ENCODE measurements around the gene PHKB.

GRCh38 chr16:47431960-47432359 is 29.2 kb upstream of the PHKB start:
- no peak for TF ChIP-seq CTCF (IDR thresholded peaks at IDR 0.05; ENCODE audit: poor library complexity, severe bottlenecking)
- TF ChIP-seq EZH2 (IDR thresholded peaks at IDR 0.05; ENCODE audit: borderline replicate concordance, insufficient read depth, low read length, poor library complexity, severe bottlenecking): no peak
- no peak for TF ChIP-seq MXI1 (conservative IDR thresholded peaks at IDR 0.05; ENCODE audit: poor library complexity, severe bottlenecking)
- TF ChIP-seq EP300 (conservative IDR thresholded peaks at IDR 0.05; ENCODE audit: poor library complexity, severe bottlenecking): no peak
- no peak for TF ChIP-seq TAF1 (IDR thresholded peaks at IDR 0.05; ENCODE audit: low read depth)
- TF ChIP-seq POLR2AphosphoS5 (IDR thresholded peaks at IDR 0.05): no peak
